Neuronal stem cell (in vitro differentiated cells): ENCODE results near the gene TOX2.
A peak's percentile ranks its signal among the peaks of the same experiment; 100 is the strongest.

Source experiments
- DNase-seq: peaks from one replicate; pipeline ENCODE4 v3.0.0-alpha.2; 2013; ENCODE audit warnings: low spot score
- H2AFZ ChIP-seq: one replicate; pipeline ENCODE4 v1.6.1; 2013; ENCODE audit warnings: mild to moderate bottlenecking, low read length, inconsistent platforms
- H2AK5ac ChIP-seq: 2 replicates; pipeline ENCODE4 v1.6.1; 2013; ENCODE audit warnings: low read depth, mild to moderate bottlenecking, inconsistent platforms, low read length, moderate library complexity, mixed read lengths
- H2BK120ac ChIP-seq: 2 replicates; pipeline ENCODE4 v1.6.1; 2013; ENCODE audit warnings: low read depth, mild to moderate bottlenecking, inconsistent platforms, low read length, moderate library complexity, mixed read lengths
- H2BK12ac ChIP-seq: one replicate; pipeline ENCODE4 v1.6.1; 2013; ENCODE audit warnings: low read length, inconsistent platforms
- H2BK15ac ChIP-seq: 2 replicates; pipeline ENCODE4 v1.6.1; 2013; ENCODE audit warnings: mild to moderate bottlenecking, low read length, inconsistent platforms, mixed read lengths
- H2BK5ac ChIP-seq: one replicate; pipeline ENCODE4 v1.6.1; 2013; ENCODE audit warnings: inconsistent platforms, mild to moderate bottlenecking, low read length, moderate library complexity
- H3K14ac ChIP-seq: one replicate; pipeline ENCODE4 v1.6.1; 2013; ENCODE audit warnings: low read length, inconsistent platforms
- H3K18ac ChIP-seq: 2 replicates; pipeline ENCODE4 v1.6.1; 2013; ENCODE audit warnings: low read length, inconsistent platforms
- H3K23ac ChIP-seq: 2 replicates; pipeline ENCODE4 v1.6.1; 2013; ENCODE audit warnings: low read depth, mild to moderate bottlenecking, mixed read lengths, low read length, inconsistent platforms; ENCODE audit not compliant: poor library complexity
- H3K27ac ChIP-seq: replicated peaks from 3 replicates; pipeline ENCODE4 v1.5.1; 2013; ENCODE audit warnings: low read length, inconsistent platforms
- H3K27me3 ChIP-seq, 3 experiments: 2 replicates each; pipeline ENCODE4 v1.6.1; 2013; ENCODE audit warnings: low read length in 3 of 3, mild to moderate bottlenecking in 2 of 3, inconsistent platforms in 1 of 3, low read depth in 1 of 3, mixed read lengths in 1 of 3, moderate library complexity in 1 of 3; ENCODE audit not compliant: control insufficient read depth in 3 of 3, insufficient read depth in 3 of 3
- H3K36me3 ChIP-seq, 2 donors: replicated peaks in 1 of 2; 2 replicates each; pipeline ENCODE4 v1.6.1; 2013; ENCODE audit warnings: low read length in 2 of 2; ENCODE audit not compliant: control insufficient read depth in 2 of 2, insufficient read depth in 2 of 2
- H3K4ac ChIP-seq: 2 replicates; pipeline ENCODE4 v1.6.1; 2013; ENCODE audit warnings: inconsistent platforms, mild to moderate bottlenecking, low read length, moderate library complexity
- H3K4me1 ChIP-seq, 2 donors: 1 replicate in 1 of 2; 2 replicates in 1 of 2; pipeline ENCODE4 v1.6.1; 2013; ENCODE audit warnings: low read length in 2 of 2, low read depth in 1 of 2; ENCODE audit not compliant: control insufficient read depth in 2 of 2, insufficient read depth in 1 of 2
- H3K4me2 ChIP-seq: one replicate; pipeline ENCODE4 v1.6.1; 2013; ENCODE audit warnings: mild to moderate bottlenecking, low read length, inconsistent platforms; ENCODE audit not compliant: insufficient read depth, poor library complexity, severe bottlenecking
- H3K4me3 ChIP-seq, 2 donors: 2 replicates each; pipeline ENCODE4 v1.5.1; 2013; ENCODE audit warnings: low read length in 2 of 2, mild to moderate bottlenecking in 2 of 2, inconsistent platforms in 1 of 2, moderate library complexity in 1 of 2
- H3K79me1 ChIP-seq: one replicate; pipeline ENCODE4 v1.6.1; 2013; ENCODE audit warnings: low read depth, mild to moderate bottlenecking, inconsistent platforms, low read length, moderate library complexity
- H3K9ac ChIP-seq: one replicate; pipeline ENCODE4 v1.6.1; 2013; ENCODE audit warnings: mild to moderate bottlenecking, low read depth, low read length, inconsistent platforms; ENCODE audit not compliant: poor library complexity
- H3K9me3 ChIP-seq, 2 donors: replicated peaks in 1 of 2; 2 replicates each; pipeline versions ENCODE3 to v1.6.1; 2013; ENCODE audit warnings: low read length in 2 of 2, mild to moderate bottlenecking in 2 of 2, inconsistent platforms in 1 of 2, low read depth in 1 of 2, mixed read lengths in 1 of 2, moderate library complexity in 1 of 2; ENCODE audit not compliant: control insufficient read depth in 2 of 2, insufficient read depth in 1 of 2
- H4K8ac ChIP-seq: one replicate; pipeline ENCODE4 v1.6.1; 2013; ENCODE audit warnings: low read depth, mild to moderate bottlenecking, inconsistent platforms, low read length, moderate library complexity
- H4K91ac ChIP-seq: one replicate; pipeline ENCODE4 v1.6.1; 2013; ENCODE audit warnings: low read length, low read depth, mild to moderate bottlenecking, inconsistent platforms; ENCODE audit not compliant: poor library complexity
- WGBS, 2 donors: extraction: QIAGEN DNeasy Blood & Tissue Kit; methylation state at CpG; one replicate each; pipeline ENCODE4 v1.1.7; 2013; ENCODE audit warnings: missing lambda C conversion rate in 2 of 2, mixed read lengths in 1 of 2; ENCODE audit not compliant: insufficient read length in 2 of 2, insufficient replicate concordance in 1 of 2; ENCODE audit errors: extremely low coverage in 2 of 2; 5-methylcytosine and 5-hydroxymethylcytosine counted together

TOX2 gene

DNA sequence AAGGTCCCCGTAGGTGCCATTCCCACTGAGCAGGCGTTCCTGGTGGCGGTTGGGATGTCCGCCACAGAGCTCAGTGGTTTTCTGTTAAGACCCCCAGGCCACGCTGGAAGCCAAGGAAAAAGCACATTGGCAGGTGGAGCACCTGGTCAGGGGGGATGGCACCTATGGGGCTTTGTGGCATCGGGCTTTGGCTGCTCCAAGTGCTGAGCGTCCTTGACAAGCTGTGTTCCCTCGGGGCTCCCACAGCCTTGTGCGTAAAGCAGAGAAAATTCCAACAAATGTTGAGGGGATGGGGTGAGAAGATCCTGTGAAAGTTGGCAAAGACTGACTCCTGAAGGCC lies 137.0 kb downstream of the TOX2 start:
- peak overlapping the region; percentile 30 for H3K9ac ChIP-seq
- no peak overlapping the region for H3K4me3 ChIP-seq
- H3K27ac ChIP-seq = no peak overlapping the region
- no peak overlapping the region for H4K91ac ChIP-seq
- H2BK5ac ChIP-seq = peak overlapping the region; percentile 53
- H3K9me3 ChIP-seq = no peaks in the 10 kb centered on the region
- no peaks in the 10 kb centered on the region for H3K4me1 ChIP-seq
- H3K79me1 ChIP-seq = no peaks in the 10 kb centered on the region
- H2BK12ac ChIP-seq = no peak overlapping the region
- DNase-seq = no peak
- H3K18ac ChIP-seq = no peak overlapping the region
- peak overlapping the region; percentile 49 for H2BK15ac ChIP-seq
- no peaks in the 10 kb centered on the region for H3K36me3 ChIP-seq
- H4K8ac ChIP-seq = no peak overlapping the region
- no peak overlapping the region for H3K23ac ChIP-seq
- WGBS, 2 donors = no CpG with 5 or more reads among the region's 9 CpGs
- no peak overlapping the region for H3K4me2 ChIP-seq
- H3K27me3 ChIP-seq = no peaks in the 10 kb centered on the region
- no peak overlapping the region for H3K4ac ChIP-seq
- no peak overlapping the region for H2BK120ac ChIP-seq
- H2AFZ ChIP-seq = no peak overlapping the region
- no peak overlapping the region for H3K14ac ChIP-seq
- no peak overlapping the region for H2AK5ac ChIP-seq

- Histone ChIP-seq H3K14ac (no peak overlapping the region), H3K4me2 (no peak overlapping the region), H3K9me3 (no peaks in the 10 kb centered on the region), H3K27ac (no peak overlapping the region), H3K9ac (no peak overlapping the region), H4K8ac (no peak overlapping the region), H2BK120ac (no peak overlapping the region), H3K4me1 (no peaks in the 10 kb centered on the region), H2BK5ac (peak overlapping the region; percentile 53), H2AFZ (no peak overlapping the region), H3K23ac (no peak overlapping the region), H3K4ac (no peak overlapping the region), H3K4me3 (no peak overlapping the region), H2AK5ac (no peak overlapping the region), H3K18ac (no peak overlapping the region), H2BK15ac (no peak overlapping the region), H3K27me3 (no peaks in the 10 kb centered on the region), H4K91ac (no peak overlapping the region), H3K36me3 (no peaks in the 10 kb centered on the region), H3K79me1 (no peaks in the 10 kb centered on the region), H2BK12ac (no peak overlapping the region)
- DNase-seq = no peak
- WGBS, 2 donors = no CpG with 5 or more reads among the region's 10 CpGs
These were observed 137.5 kb downstream of the TOX2 start for GRCh38 chr20:44052166-44052565.

DNA sequence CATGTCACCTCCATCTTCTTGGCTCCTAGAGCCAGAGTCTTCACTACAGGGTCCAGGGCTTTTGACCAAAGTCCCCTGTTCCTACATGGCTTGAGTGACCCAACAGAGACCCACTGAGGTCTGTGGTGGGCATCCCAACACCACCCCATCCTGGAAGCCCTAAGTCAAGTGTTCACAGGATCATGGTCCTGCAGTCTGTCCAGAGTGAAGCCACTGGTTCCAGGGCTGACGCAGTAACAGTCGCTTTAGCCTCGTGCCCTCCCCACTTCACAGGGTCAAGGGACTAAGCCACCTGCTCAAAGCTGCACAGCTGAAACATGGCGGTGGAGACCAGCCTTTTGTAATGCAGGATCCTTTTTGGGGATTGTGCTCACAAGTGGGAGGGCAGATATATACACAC lies 138.4 kb downstream of the TOX2 start:
- Histone ChIP-seq H2BK12ac (no peak overlapping the region), H2AK5ac (no peak overlapping the region), H2BK5ac (no peak overlapping the region), H3K14ac (no peak overlapping the region), H3K4me3 (no peak overlapping the region), H3K9ac (peak overlapping the region; percentile 22), H2BK120ac (no peak overlapping the region), H3K4me2 (no peak overlapping the region), H3K18ac (no peak overlapping the region), H4K91ac (no peak overlapping the region), H3K4ac (no peak overlapping the region), H4K8ac (no peak overlapping the region), H3K23ac (no peak overlapping the region), H3K27me3 (no peaks in the 10 kb centered on the region), H3K79me1 (no peaks in the 10 kb centered on the region), H3K4me1 (no peaks in the 10 kb centered on the region), H3K9me3 (no peaks in the 10 kb centered on the region), H2AFZ (no peak overlapping the region), H2BK15ac (no peak overlapping the region), H3K27ac (no peak overlapping the region), H3K36me3 (no peaks in the 10 kb centered on the region)
- no peak for DNase-seq
- no CpG with 5 or more reads among the region's 4 CpGs for WGBS, 2 donors

DNA sequence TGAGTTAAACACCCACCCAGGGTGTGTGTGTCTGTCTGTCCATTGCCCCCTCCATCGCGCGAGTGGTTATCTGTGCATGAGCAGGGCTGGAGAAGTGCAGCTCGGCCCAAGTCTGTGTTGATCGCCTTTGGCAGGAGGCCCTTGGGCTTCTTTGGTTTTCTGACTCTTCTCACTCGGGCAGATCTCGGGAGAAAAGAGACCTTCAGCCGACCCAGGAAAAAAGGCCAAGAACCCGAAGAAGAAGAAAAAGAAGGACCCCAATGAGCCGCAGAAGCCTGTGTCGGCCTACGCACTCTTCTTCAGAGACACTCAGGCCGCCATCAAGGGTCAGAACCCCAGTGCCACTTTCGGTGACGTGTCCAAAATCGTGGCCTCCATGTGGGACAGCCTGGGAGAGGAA lies 139.5 kb downstream of the TOX2 start:
- Histone ChIP-seq H2AFZ (no peak overlapping the region), H3K23ac (no peak overlapping the region), H3K27ac (no peak overlapping the region)

More for the DNA sequence above, 139.5 kb downstream of the TOX2 start:
- Histone ChIP-seq H2BK15ac (no peak overlapping the region), H3K9ac (no peak overlapping the region), H3K4me1 (no peaks in the 10 kb centered on the region), H3K79me1 (no peaks in the 10 kb centered on the region), H2AK5ac (no peak overlapping the region), H3K14ac (no peak overlapping the region), H3K4me2 (no peak overlapping the region), H3K18ac (peak overlapping the region; percentile 24), H2BK5ac (no peak overlapping the region), H3K9me3 (no peaks in the 10 kb centered on the region), H4K8ac (no peak overlapping the region), H2BK120ac (no peak overlapping the region), H3K36me3 (no peaks in the 10 kb centered on the region), H2BK12ac (no peak overlapping the region), H3K4ac (no peak overlapping the region), H3K27me3 (no peaks in the 10 kb centered on the region), H3K4me3 (no peak overlapping the region), H4K91ac (no peak overlapping the region)
- no CpG with 5 or more reads among the region's 16 CpGs for WGBS, 2 donors
- DNase-seq = no peak
